Prostate gland (tissue), 2 donors: ENCODE measurements around the gene KCNMB4.

Source experiments
- CTCF ChIP-seq, 4 experiments: fragments of 200-600 bp in 2 of 4; fragments of 450-650 bp in 2 of 4; sonication (generic) in 2 of 4; IDR thresholded peaks; 1 replicate in 3 of 4; 2 replicates in 1 of 4; pipeline ENCODE4 v1.5.1; 2016 to 2019; ENCODE audit warnings: antibody characterized with exemption in 4 of 4, mild to moderate bottlenecking in 2 of 4, moderate library complexity in 2 of 4
- POLR2A ChIP-seq: fragments of 450-650 bp; IDR thresholded peaks from one replicate; pipeline ENCODE4 v1.6.1; 2016; ENCODE audit warnings: antibody characterized with exemption, mild to moderate bottlenecking
- POLR2AphosphoS5 ChIP-seq: sonication (generic); formaldehyde crosslinking; IDR thresholded peaks from one replicate; pipeline ENCODE4 v1.6.1; 2017; ENCODE audit warnings: antibody characterized with exemption

- no peak for TF ChIP-seq POLR2A
- TF ChIP-seq CTCF (IDR thresholded peaks at IDR 0.05): no peak
- TF ChIP-seq POLR2AphosphoS5: no peak
These were observed 49.9 kb downstream of the KCNMB4 start for GRCh38 chr12:70415987-70416386.
